DOHH2 (cell line): ENCODE data around the gene CDKAL1.

Source experiments
- CTCF ChIP-seq: fragments of 200-600 bp; sonication (generic); IDR thresholded peaks from one replicate; pipeline ENCODE4 v1.5.1; 2014; ENCODE audit warnings: antibody characterized with exemption, mild to moderate bottlenecking, low read depth, low read length; ENCODE audit not compliant: poor library complexity, severe bottlenecking
- EZH2phosphoT487 ChIP-seq: fragments of 200-600 bp; sonication (generic); IDR thresholded peaks from 2 replicates; pipeline ENCODE4 v1.6.1; 2017; ENCODE audit warnings: borderline replicate concordance, mild to moderate bottlenecking, antibody characterized with exemption, low read length, moderate library complexity, mixed read lengths

- TF ChIP-seq CTCF: no peak
- TF ChIP-seq EZH2phosphoT487: no peak
These were observed 223.5 kb downstream of the CDKAL1 start for GRCh38 chr6:20757761-20758160.
